Gastroesophageal sphincter (tissue), 4 donors: Measurements from ENCODE around the gene DACH1. TPM values are rescaled to one million over a fixed set of nuclear protein-coding genes. Genes with fewer than 3 reads are reported as not detected.

Source experiments
- ATAC-seq: fragments of 150-250 bp; one replicate; pipeline ENCODE4 v1.9.1; 2016; ENCODE audit warnings: mild to moderate bottlenecking, moderate library complexity
- H3K27ac ChIP-seq, 4 donors: fragments of 200-600 bp; sonication (generic) in 3 of 4; 1 replicate in 3 of 4; 2 replicates in 1 of 4; pipeline ENCODE4 v1.5.1; 2016 to 2019
- H3K27me3 ChIP-seq: fragments of 200-600 bp; sonication (generic); one replicate; pipeline ENCODE4 v1.5.1; 2019
- H3K36me3 ChIP-seq, 2 donors: fragments of 200-600 bp; sonication (generic); one replicate each; pipeline ENCODE4 v1.5.1; 2019; ENCODE audit warnings: control low read depth in 1 of 2
- H3K4me1 ChIP-seq, 3 donors: fragments of 200-600 bp; sonication (generic); 1 replicate in 2 of 3; 2 replicates in 1 of 3; pipeline ENCODE4 v1.5.1; 2016 to 2019; ENCODE audit warnings: control low read depth in 2 of 3
- H3K4me3 ChIP-seq, 2 donors: fragments of 200-600 bp; sonication (generic); one replicate each; pipeline ENCODE4 v1.5.1; 2019; ENCODE audit warnings: mild to moderate bottlenecking in 1 of 2, moderate library complexity in 1 of 2
- H3K9me3 ChIP-seq, 3 donors: fragments of 200-600 bp; sonication (generic); one replicate each; pipeline ENCODE4 v1.5.1; 2017 to 2019; ENCODE audit warnings: control low read depth in 2 of 3
- CTCF ChIP-seq, 4 experiments: fragments of 200-600 bp in 2 of 4; fragments of 450-650 bp in 2 of 4; sonication (generic) in 1 of 4; IDR thresholded peaks; one replicate each; pipeline ENCODE4 v1.5.1; 2017 to 2019; ENCODE audit warnings: antibody characterized with exemption in 4 of 4, mild to moderate bottlenecking in 2 of 4, moderate library complexity in 2 of 4
- EP300 ChIP-seq: sonication (generic); formaldehyde crosslinking; IDR thresholded peaks from one replicate; pipeline ENCODE4 v1.6.1; 2017; ENCODE audit warnings: antibody characterized with exemption, mild to moderate bottlenecking
- POLR2A ChIP-seq, 2 donors: fragments of 450-650 bp; IDR thresholded peaks; one replicate each; pipeline ENCODE4 v1.6.1; 2017; ENCODE audit warnings: antibody characterized with exemption in 2 of 2, mild to moderate bottlenecking in 2 of 2, moderate library complexity in 1 of 2
- POLR2AphosphoS5 ChIP-seq: sonication (generic); formaldehyde crosslinking; IDR thresholded peaks from one replicate; pipeline ENCODE4 v1.6.1; 2017; ENCODE audit warnings: antibody characterized with exemption
- WGBS, 2 donors: methylation state at CpG; one replicate each; pipeline ENCODE4 v1.1.5; 2018; ENCODE audit warnings: low coverage in 1 of 2; 5-methylcytosine and 5-hydroxymethylcytosine counted together
- total RNA-seq, 4 donors: library from RNA; depleted of rRNA; stranded (reverse); fragments of >200 nt; gene quantifications; one replicate each; pipeline ENCODE4 v1.1.0, GENCODE V29; 2016

The DACH1 gene
- total RNA-seq, 4 donors from 2014 or later, result 1.1 to 2.1 (median 1.7) TPM

DNA sequence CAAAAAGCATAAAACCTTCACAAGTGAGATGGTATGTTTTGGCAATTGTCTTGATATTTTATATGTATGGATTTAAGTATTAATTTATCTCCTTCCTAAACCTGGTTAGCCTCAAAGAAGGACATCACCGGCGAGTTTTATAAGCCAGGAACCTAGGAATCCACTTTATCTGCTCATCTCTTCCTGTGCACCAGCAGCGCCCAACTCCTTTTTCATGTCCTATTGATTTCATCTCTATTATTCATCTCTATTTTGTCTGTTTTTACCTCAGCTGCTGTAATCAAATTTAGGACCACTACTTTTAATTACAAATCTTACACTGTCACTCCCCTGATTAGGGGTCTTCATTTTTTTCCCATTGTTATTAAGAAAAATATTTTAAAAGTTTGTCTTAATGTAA, 286.4 kb downstream of the DACH1 start:
- TF ChIP-seq POLR2A (IDR thresholded peaks at IDR 0.05), result no peak
- no peak for TF ChIP-seq POLR2AphosphoS5
- no peak for TF ChIP-seq CTCF (IDR thresholded peaks at IDR 0.05)
- no peak for TF ChIP-seq EP300
- Histone ChIP-seq H3K9me3 (no peaks in the 10 kb centered on the region), H3K4me1 (no peaks in the 10 kb centered on the region), H3K27me3 (no peaks in the 10 kb centered on the region), H3K27ac (no peak overlapping the region), H3K4me3 (no peak overlapping the region), H3K36me3 (no peaks in the 10 kb centered on the region)
- ATAC-seq, result no peak
- WGBS, 2 donors, result 70 to 93% methylated on average over 3 of the region's 3 CpGs

DNA sequence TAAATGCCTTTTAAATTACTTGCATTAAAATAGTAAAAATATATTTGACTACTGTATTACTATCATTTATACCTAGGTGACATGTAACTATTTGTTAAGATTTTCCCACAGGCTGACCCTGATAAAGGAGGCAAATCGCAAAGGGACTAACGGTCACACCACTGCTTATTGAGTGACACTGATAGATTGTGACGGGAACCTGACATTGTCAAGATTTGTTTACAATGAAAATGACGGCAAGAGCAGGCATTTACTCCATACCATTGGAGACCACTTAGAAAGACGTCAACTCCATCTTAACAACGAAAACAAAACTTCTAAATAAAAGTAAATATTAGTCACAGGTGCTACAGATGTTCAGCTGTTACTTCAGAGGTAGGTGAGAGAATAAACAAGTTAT, 289.0 kb downstream of the DACH1 start:
- Histone ChIP-seq H3K9me3 (no peaks in the 10 kb centered on the region), H3K4me1 (no peaks in the 10 kb centered on the region), H3K27me3 (no peaks in the 10 kb centered on the region), H3K4me3 (no peak overlapping the region), H3K36me3 (no peaks in the 10 kb centered on the region), H3K27ac (no peak overlapping the region)
- no peak for ATAC-seq
- 49 to 58% methylated on average over 6 of the region's 6 CpGs for WGBS, 2 donors
- TF ChIP-seq POLR2AphosphoS5 (no peak), CTCF (IDR thresholded peaks at IDR 0.05) (no peak), EP300 (no peak), POLR2A (IDR thresholded peaks at IDR 0.05) (no peak)

DNA sequence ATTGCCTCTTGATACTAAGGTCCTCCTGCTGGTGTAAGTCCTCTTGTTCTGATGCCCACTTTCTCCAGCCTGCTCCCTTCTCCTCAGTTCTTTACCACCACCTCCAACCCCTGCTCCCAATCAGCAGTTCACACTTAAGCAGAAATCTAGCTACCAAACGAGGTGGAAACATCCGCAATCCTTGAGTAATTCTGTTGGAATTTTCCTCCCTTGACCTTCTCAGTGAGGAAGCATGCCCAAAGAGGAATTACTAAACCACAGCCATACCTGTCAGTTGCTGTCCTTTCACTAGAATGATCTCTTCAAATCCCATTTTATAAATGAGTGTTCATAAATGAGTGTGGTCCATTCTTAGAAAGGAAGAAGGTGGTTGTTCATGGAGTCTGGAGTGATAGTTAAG, 289.9 kb downstream of the DACH1 start:
- H3K4me1 ChIP-seq, result no peaks in the 10 kb centered on the region
- no peaks in the 10 kb centered on the region for H3K27me3 ChIP-seq
- no peak for TF ChIP-seq POLR2AphosphoS5
- no peak for TF ChIP-seq EP300
- no peak for TF ChIP-seq CTCF (IDR thresholded peaks at IDR 0.05)
- TF ChIP-seq POLR2A (IDR thresholded peaks at IDR 0.05), result no peak
- WGBS, 2 donors, result 89 to 90% methylated on average over 2 of the region's 2 CpGs
- H3K4me3 ChIP-seq, result no peak overlapping the region
- no peak for ATAC-seq
- no peak overlapping the region for H3K27ac ChIP-seq
- H3K9me3 ChIP-seq, result no peaks in the 10 kb centered on the region
- H3K36me3 ChIP-seq, result no peaks in the 10 kb centered on the region

DNA sequence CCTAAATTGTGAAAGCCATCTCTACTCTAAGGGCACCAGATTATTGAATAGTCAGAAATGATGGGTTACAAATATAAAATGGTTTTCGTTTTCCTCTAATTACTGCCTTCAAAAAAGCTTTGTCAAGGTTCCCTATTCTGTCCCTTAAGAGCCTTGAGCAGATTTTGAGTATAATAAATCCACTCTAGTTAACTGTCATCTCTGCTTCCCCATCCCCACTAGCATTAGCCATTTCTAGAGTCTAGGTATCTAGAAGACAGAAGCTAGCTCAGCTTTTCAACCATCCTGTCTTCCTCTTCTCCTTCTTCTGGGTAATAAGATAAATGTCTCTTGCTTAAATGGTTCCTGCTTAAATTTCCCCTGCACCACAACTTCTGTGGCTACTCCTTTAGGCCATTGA, 290.4 kb downstream of the DACH1 start:
- Histone ChIP-seq H3K36me3 (no peaks in the 10 kb centered on the region), H3K4me3 (no peak overlapping the region), H3K27me3 (no peaks in the 10 kb centered on the region), H3K4me1 (no peaks in the 10 kb centered on the region), H3K27ac (no peak overlapping the region), H3K9me3 (no peaks in the 10 kb centered on the region)
- no peak for ATAC-seq
- TF ChIP-seq POLR2AphosphoS5, result no peak
- 67 to 73% methylated on average over 1 of the region's 1 CpG for whole genome bisulfite sequencing, 2 donors

DNA sequence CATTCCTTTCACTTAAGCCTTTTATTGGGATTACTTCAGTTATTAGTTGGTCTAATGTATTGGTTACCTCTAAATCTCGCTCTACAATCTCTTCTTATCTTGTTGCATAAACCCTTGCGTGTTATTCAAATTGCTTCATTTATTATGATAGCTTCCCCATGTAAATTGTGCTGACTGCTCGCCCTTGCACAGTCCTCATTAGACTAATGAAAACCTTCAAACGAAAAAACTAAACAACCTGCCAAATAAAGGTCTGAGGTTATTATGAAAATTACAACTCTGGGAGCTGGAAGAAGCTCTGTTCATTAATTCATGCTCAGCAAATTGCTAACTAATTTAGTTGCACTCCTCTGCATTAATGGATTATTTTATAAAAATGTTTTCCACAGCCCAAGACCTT, 320.1 kb downstream of the DACH1 start:
- Histone ChIP-seq H3K4me1 (no peaks in the 10 kb centered on the region), H3K27ac (no peak overlapping the region), H3K9me3 (no peaks in the 10 kb centered on the region), H3K36me3 (no peaks in the 10 kb centered on the region), H3K4me3 (no peak overlapping the region), H3K27me3 (no peaks in the 10 kb centered on the region)
- TF ChIP-seq POLR2A (IDR thresholded peaks at IDR 0.05) (no peak), POLR2AphosphoS5 (no peak), CTCF (IDR thresholded peaks at IDR 0.05) (no peak), EP300 (no peak)
- ATAC-seq, result no peak
- 61 to 63% methylated on average over 4 of the region's 4 CpGs for WGBS, 2 donors
